Measurements from ENCODE around the gene EYS.

Gene EYS

GRCh38 chr6:64727075-64727474 is 980.0 kb downstream of the EYS start:
- DNase-seq (ENCODE audit: low read depth, low spot score), result no peak

- DNase-seq (ENCODE audit: low read depth, low spot score), result no peak
Observed at GRCh38 chr6:64724091-64724490, 982.9 kb downstream of the EYS start.

- DNase-seq (ENCODE audit: low read depth, low spot score), result no peak
Observed at GRCh38 chr6:64723327-64724058, 983.5 kb downstream of the EYS start.

GRCh38 chr6:64721865-64722264 is 985.2 kb downstream of the EYS start:
- no peak for DNase-seq (ENCODE audit: low read depth, low spot score)

- no peak for DNase-seq (ENCODE audit: low read depth, low spot score)
Observed at GRCh38 chr6:64717281-64717680, 989.7 kb downstream of the EYS start.

GRCh38 chr6:64715624-64716023 is 991.4 kb downstream of the EYS start:
- no peak for DNase-seq (ENCODE audit: low read depth, low spot score)

GRCh38 chr6:64714073-64714472 is 993.0 kb downstream of the EYS start:
- DNase-seq (ENCODE audit: low read depth, low spot score), result no peak

- no peak for DNase-seq (ENCODE audit: low read depth, low spot score)
Observed at GRCh38 chr6:64713175-64713574, 993.9 kb downstream of the EYS start.

- peak; percentile 59 for DNase-seq (ENCODE audit: low read depth, low spot score)
Observed at GRCh38 chr6:64712606-64713005, 994.4 kb downstream of the EYS start.

- no peak for DNase-seq (ENCODE audit: low read depth, low spot score)
Observed at GRCh38 chr6:64703922-64704321, 1003.1 kb downstream of the EYS start.

GRCh38 chr6:64696053-64696452 is 1011.0 kb downstream of the EYS start:
- no peak for DNase-seq (ENCODE audit: low read depth, low spot score)

GRCh38 chr6:64694356-64694755 is 1012.7 kb downstream of the EYS start:
- DNase-seq (ENCODE audit: low read depth, low spot score), result no peak

GRCh38 chr6:64691064-64691463 is 1016.0 kb downstream of the EYS start:
- no peak for DNase-seq (ENCODE audit: low read depth, low spot score)

- no peak for DNase-seq (ENCODE audit: low read depth, low spot score)
Observed at GRCh38 chr6:64685401-64685800, 1021.6 kb downstream of the EYS start.

GRCh38 chr6:64683682-64684081 is 1023.3 kb downstream of the EYS start:
- peak; percentile 80 for DNase-seq (ENCODE audit: low read depth, low spot score)

- DNase-seq (ENCODE audit: low read depth, low spot score), result no peak
Observed at GRCh38 chr6:64681416-64682160, 1025.4 kb downstream of the EYS start.

- DNase-seq (ENCODE audit: low read depth, low spot score), result peak; percentile 9
Observed at GRCh38 chr6:64680446-64680845, 1026.6 kb downstream of the EYS start.

GRCh38 chr6:64679416-64679815 is 1027.6 kb downstream of the EYS start:
- DNase-seq (ENCODE audit: low read depth, low spot score), result no peak

- DNase-seq (ENCODE audit: low read depth, low spot score), result no peak
Observed at GRCh38 chr6:64672651-64673050, 1034.4 kb downstream of the EYS start.

GRCh38 chr6:64672131-64672530 is 1034.9 kb downstream of the EYS start:
- no peak for DNase-seq (ENCODE audit: low read depth, low spot score)

- no peak for DNase-seq (ENCODE audit: low read depth, low spot score)
Observed at GRCh38 chr6:64665137-64665536, 1041.9 kb downstream of the EYS start.

GRCh38 chr6:64664480-64664879 is 1042.5 kb downstream of the EYS start:
- no peak for DNase-seq (ENCODE audit: low read depth, low spot score)

GRCh38 chr6:64644024-64644423 is 1063.0 kb downstream of the EYS start:
- no peak for DNase-seq (ENCODE audit: low read depth, low spot score)
